M059J (cell line): ENCODE results near the gene LHX1. TPM values are rescaled to one million over a fixed set of nuclear protein-coding genes. Genes with fewer than 3 reads are reported as not detected.

Experiments used
- DNase-seq: peaks from one replicate; pipeline ENCODE4 v3.0.0-alpha.2; 2012; ENCODE audit warnings: low read depth
- total RNA-seq: library from RNA; depleted of rRNA; stranded (reverse); fragments of >200 nt; shearing (Covaris generic); gene quantifications from 2 replicates; pipeline ENCODE4 v1.2.3, GENCODE V29; 2014; rRNA removed

The LHX1 gene
- total RNA-seq, 1 experiment from 2014 or later, result 3.5 TPM

- peak; percentile 28 for DNase-seq
Observed at GRCh38 chr17:36972186-36972700, 35.0 kb downstream of the LHX1 start.

GRCh38 chr17:36972905-36973304 lies 35.6 kb downstream of the LHX1 start:
- DNase-seq, result no peak

GRCh38 chr17:36975922-36976515 lies 38.7 kb downstream of the LHX1 start:
- DNase-seq, result no peak

GRCh38 chr17:36977066-36977465 lies 39.8 kb downstream of the LHX1 start:
- no peak for DNase-seq

GRCh38 chr17:36977568-36977967 lies 40.3 kb downstream of the LHX1 start:
- DNase-seq, result no peak

- peak; percentile 42 for DNase-seq
Observed at GRCh38 chr17:36978810-36979564, 41.7 kb downstream of the LHX1 start.

GRCh38 chr17:36979565-36979941 lies 42.3 kb downstream of the LHX1 start:
- no peak for DNase-seq

- DNase-seq, result peak; percentile 25
Observed at GRCh38 chr17:36980280-36980761, 43.0 kb downstream of the LHX1 start.

GRCh38 chr17:36983618-36984017 lies 46.3 kb downstream of the LHX1 start:
- DNase-seq, result no peak

- no peak for DNase-seq
Observed at GRCh38 chr17:36989173-36989572, 51.9 kb downstream of the LHX1 start.

- DNase-seq, result no peak
Observed at GRCh38 chr17:36992701-36993100, 55.4 kb downstream of the LHX1 start.

- no peak for DNase-seq
Observed at GRCh38 chr17:36993227-36993626, 56.0 kb downstream of the LHX1 start.

Other genes starting within 250 kb of the LHX1 start
- gene AATF, start 11.5 kb downstream of the LHX1 start, total RNA-seq, result 28.6 and 43.5 TPM in 2 replicates